ENCODE measurements around the gene PATE1.

PATE1 gene

DNA sequence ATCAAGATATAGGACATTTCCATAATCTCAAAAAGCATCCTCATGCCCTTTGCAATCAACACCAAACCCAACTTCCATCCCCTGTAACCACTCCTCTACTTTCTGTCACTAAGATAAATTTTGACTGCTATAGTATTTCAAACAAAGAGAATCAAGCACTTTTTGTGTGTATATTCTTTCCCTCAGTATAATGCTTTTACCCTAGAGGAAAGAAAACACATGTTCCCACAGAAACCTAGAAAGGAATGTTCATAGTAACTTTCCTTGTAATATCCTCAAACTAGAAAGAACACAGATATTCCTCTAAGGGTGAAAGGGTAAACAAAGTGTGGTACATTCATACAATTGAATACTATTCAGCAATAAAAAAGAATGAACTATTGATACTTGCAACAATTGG is 5.5 kb upstream of the PATE1 start:
- DNase-seq (ENCODE audit: low read depth): no peak
- no peak overlapping the region for H3K4me3 ChIP-seq (ENCODE audit: low read length)
- no peak for TF ChIP-seq CTCF (conservative IDR thresholded peaks at IDR 0.05; ENCODE audit: low read length)

GRCh38 chr11:125743681-125744080 is 2.4 kb upstream of the PATE1 start:
- DNase-seq (ENCODE audit: low read depth): no peak
- TF ChIP-seq CTCF (conservative IDR thresholded peaks at IDR 0.05; ENCODE audit: low read length): no peak
- no peak overlapping the region for H3K4me3 ChIP-seq (ENCODE audit: low read length)

GRCh38 chr11:125750629-125751028 is 4.5 kb downstream of the PATE1 start:
- TF ChIP-seq CTCF (conservative IDR thresholded peaks at IDR 0.05; ENCODE audit: low read length): no peak
- no peak overlapping the region for H3K4me3 ChIP-seq (ENCODE audit: low read length)
- DNase-seq (ENCODE audit: low read depth): no peak

GRCh38 chr11:125756050-125756449 is 10.0 kb downstream of the PATE1 start:
- TF ChIP-seq CTCF (conservative IDR thresholded peaks at IDR 0.05; ENCODE audit: low read length): no peak
- no peak overlapping the region for H3K4me3 ChIP-seq (ENCODE audit: low read length)
- DNase-seq (ENCODE audit: low read depth): no peak

GRCh38 chr11:125762445-125762844 is 16.4 kb downstream of the PATE1 start:
- no peak overlapping the region for H3K4me3 ChIP-seq (ENCODE audit: low read length)
- no peak for DNase-seq (ENCODE audit: low read depth)
- no peak for TF ChIP-seq CTCF (conservative IDR thresholded peaks at IDR 0.05; ENCODE audit: low read length)

GRCh38 chr11:125763483-125763882 is 17.4 kb downstream of the PATE1 start:
- no peak overlapping the region for H3K4me3 ChIP-seq (ENCODE audit: low read length)
- no peak for TF ChIP-seq CTCF (conservative IDR thresholded peaks at IDR 0.05; ENCODE audit: low read length)
- DNase-seq (ENCODE audit: low read depth): no peak

DNA sequence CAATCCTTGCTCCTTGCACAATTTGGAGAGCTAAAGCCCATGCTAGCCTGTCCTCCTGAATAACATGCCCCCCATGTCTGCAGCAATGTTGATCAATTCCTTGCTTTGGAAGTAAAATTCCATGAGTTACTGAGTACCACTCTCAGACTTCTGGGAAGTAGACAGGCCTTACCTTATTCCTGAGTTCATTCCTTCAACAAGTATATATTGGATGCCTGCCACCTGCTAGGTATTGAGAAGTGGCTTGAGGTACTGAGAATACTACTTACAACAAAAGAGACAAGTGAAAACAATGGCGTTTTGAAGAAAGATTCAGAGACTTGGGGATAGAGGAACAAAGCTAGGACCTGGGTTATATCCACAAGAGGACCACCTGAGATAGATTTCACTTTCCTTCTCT is 20.2 kb downstream of the PATE1 start:
- no peak for DNase-seq (ENCODE audit: low read depth)
- no peak for TF ChIP-seq CTCF (conservative IDR thresholded peaks at IDR 0.05; ENCODE audit: low read length)
- H3K4me3 ChIP-seq (ENCODE audit: low read length): no peak overlapping the region

Measured in AG10803 (cell line).